ENCODE measurements around the gene SLC43A2. TPM values are rescaled to one million over a fixed set of nuclear protein-coding genes. Genes with fewer than 3 reads are reported as not detected.
A peak's percentile ranks its signal among the peaks of the same experiment; 100 is the strongest.
"Not testable (repeated sequence)": the region's sequence is repeated elsewhere in the genome, so short reads cannot be mapped to it uniquely, and the experiment has no call there.

Gene SLC43A2
- total and polyA plus RNA-seq, 2 experiments from 2014 or later: 2.5 to 5.3 TPM

- Histone ChIP-seq H3K27me3 (no peaks in the 10 kb centered on the region), H3K9me3 (ENCODE audit: low read depth) (no peaks in the 10 kb centered on the region), H3K36me3 (no peaks in the 10 kb centered on the region), H3K27ac (no peak overlapping the region), H3K4me1 (ENCODE audit: low read depth) (peaks cover 5% of the 10 kb centered on the region), H3K4me3 (no peak overlapping the region)
- DNase-seq (ENCODE audit: low read depth in 1 of 2, low spot score in 1 of 2): no peak
- TF ChIP-seq CTCF (IDR thresholded peaks at IDR 0.05; ENCODE audit: low read depth, low read length): no peak
Measured at GRCh38 chr17:1565877-1566276, 62.8 kb downstream of the SLC43A2 start.

GRCh38 chr17:1563786-1564613, 64.6 kb downstream of the SLC43A2 start:
- no peaks in the 10 kb centered on the region for H3K27me3 ChIP-seq
- H3K4me1 ChIP-seq (ENCODE audit: low read depth): peaks cover 10% of the 10 kb centered on the region
- no peak for DNase-seq (ENCODE audit: low read depth in 1 of 2, low spot score in 1 of 2)
- H3K4me3 ChIP-seq: no peak overlapping the region
- no peak for TF ChIP-seq CTCF (IDR thresholded peaks at IDR 0.05; ENCODE audit: low read depth, low read length)
- no peak overlapping the region for H3K27ac ChIP-seq
- H3K36me3 ChIP-seq: no peaks in the 10 kb centered on the region
- no peaks in the 10 kb centered on the region for H3K9me3 ChIP-seq (ENCODE audit: low read depth)

- not testable (repeated sequence) for H3K4me3 ChIP-seq; H3K9me3 ChIP-seq (ENCODE audit: low read depth); DNase-seq (ENCODE audit: low read depth in 1 of 2, low spot score in 1 of 2); H3K27ac ChIP-seq; H3K27me3 ChIP-seq; H3K36me3 ChIP-seq
- H3K4me1 ChIP-seq (ENCODE audit: low read depth): peaks cover 10% of the 10 kb centered on the region
Measured at GRCh38 chr17:1563471-1563785, 65.2 kb downstream of the SLC43A2 start.

- Histone ChIP-seq H3K27me3 (no peaks in the 10 kb centered on the region), H3K27ac (peak overlapping the region; percentile 97), H3K4me3 (peak overlapping the region; percentile 85), H3K36me3 (no peaks in the 10 kb centered on the region), H3K4me1 (ENCODE audit: low read depth) (peaks cover 10% of the 10 kb centered on the region), H3K9me3 (ENCODE audit: low read depth) (no peaks in the 10 kb centered on the region)
- TF ChIP-seq CTCF (IDR thresholded peaks at IDR 0.05; ENCODE audit: low read depth, low read length): no peak
- peak; percentile 40 to 74 for DNase-seq (ENCODE audit: low read depth in 1 of 2, low spot score in 1 of 2)
Measured at GRCh38 chr17:1562176-1562643, 66.4 kb downstream of the SLC43A2 start.

GRCh38 chr17:1561420-1562175, 67.0 kb downstream of the SLC43A2 start:
- H3K9me3 ChIP-seq (ENCODE audit: low read depth): no peaks in the 10 kb centered on the region
- no peaks in the 10 kb centered on the region for H3K36me3 ChIP-seq
- peak overlapping the region; percentile 85 for H3K4me3 ChIP-seq
- peaks cover 10% of the 10 kb centered on the region for H3K4me1 ChIP-seq (ENCODE audit: low read depth)
- TF ChIP-seq CTCF (IDR thresholded peaks at IDR 0.05; ENCODE audit: low read depth, low read length): peak; percentile 43
- DNase-seq (ENCODE audit: low read depth in 1 of 2, low spot score in 1 of 2): peak; percentile 29 to 70
- peak overlapping the region; percentile 97 for H3K27ac ChIP-seq
- H3K27me3 ChIP-seq: no peaks in the 10 kb centered on the region

GRCh38 chr17:1560858-1561355, 67.7 kb downstream of the SLC43A2 start:
- H3K9me3 ChIP-seq (ENCODE audit: low read depth): no peaks in the 10 kb centered on the region
- TF ChIP-seq CTCF (IDR thresholded peaks at IDR 0.05; ENCODE audit: low read depth, low read length): no peak
- H3K4me1 ChIP-seq (ENCODE audit: low read depth): peaks cover 10% of the 10 kb centered on the region
- H3K27ac ChIP-seq: peak overlapping the region; percentile 97
- peak overlapping the region; percentile 85 for H3K4me3 ChIP-seq
- DNase-seq (ENCODE audit: low read depth in 1 of 2, low spot score in 1 of 2): no peak
- no peaks in the 10 kb centered on the region for H3K36me3 ChIP-seq
- H3K27me3 ChIP-seq: no peaks in the 10 kb centered on the region
